ES-I3 (cell line): Measurements from ENCODE around the gene DAZAP1.

ENCODE experiments used
- H3K36me3 ChIP-seq: 2 replicates; pipeline ENCODE4 v1.6.1; 2013; ENCODE audit warnings: mild to moderate bottlenecking, low read length, control low read depth, moderate library complexity; ENCODE audit not compliant: insufficient read depth
- H3K4me1 ChIP-seq: 2 replicates; pipeline ENCODE4 v1.6.1; 2013; ENCODE audit warnings: mild to moderate bottlenecking, control low read depth, low read length; ENCODE audit not compliant: insufficient read depth
- H3K9ac ChIP-seq: 2 replicates; pipeline ENCODE4 v1.6.1; 2013; ENCODE audit warnings: low read depth, mild to moderate bottlenecking, low read length, moderate library complexity
- H3K9me3 ChIP-seq: 2 replicates; pipeline ENCODE4 v1.6.1; 2013; ENCODE audit warnings: mild to moderate bottlenecking, low read length, moderate library complexity; ENCODE audit not compliant: control insufficient read depth, insufficient read depth

DAZAP1 gene

GRCh38 chr19:1408300-1409203, 1.2 kb downstream of the DAZAP1 start:
- no peaks in the 10 kb centered on the region for H3K9me3 ChIP-seq
- peak overlapping the region; percentile 76 for H3K9ac ChIP-seq
- peaks cover 4% of the 10 kb centered on the region; the same call in 1 of the 2 replicates for H3K4me1 ChIP-seq
- no peaks in the 10 kb centered on the region for H3K36me3 ChIP-seq

- Histone ChIP-seq H3K9ac (peak overlapping the region; percentile 76), H3K36me3 (no peaks in the 10 kb centered on the region; the same call in 1 of the 2 replicates), H3K9me3 (no peaks in the 10 kb centered on the region), H3K4me1 (peaks cover 4% of the 10 kb centered on the region; the same call in 1 of the 2 replicates)
These were observed 2.0 kb downstream of the DAZAP1 start for GRCh38 chr19:1409204-1410005.

GRCh38 chr19:1410136-1410786, 2.9 kb downstream of the DAZAP1 start:
- peaks cover 9% of the 10 kb centered on the region; the same call in 1 of the 2 replicates for H3K4me1 ChIP-seq
- no peaks in the 10 kb centered on the region; the same call in 1 of the 2 replicates for H3K36me3 ChIP-seq
- H3K9ac ChIP-seq, result no peak overlapping the region
- no peaks in the 10 kb centered on the region for H3K9me3 ChIP-seq

GRCh38 chr19:1410789-1411188, 3.4 kb downstream of the DAZAP1 start:
- Histone ChIP-seq H3K9ac (no peak overlapping the region), H3K36me3 (no peaks in the 10 kb centered on the region; the same call in 1 of the 2 replicates), H3K4me1 (peaks cover 12% of the 10 kb centered on the region), H3K9me3 (no peaks in the 10 kb centered on the region)

- Histone ChIP-seq H3K36me3 (no peaks in the 10 kb centered on the region; the same call in 1 of the 2 replicates), H3K9ac (no peak overlapping the region), H3K4me1 (peaks cover 20% of the 10 kb centered on the region), H3K9me3 (no peaks in the 10 kb centered on the region)
These were observed 4.1 kb downstream of the DAZAP1 start for GRCh38 chr19:1411255-1412191.

- H3K9ac ChIP-seq, result no peak overlapping the region
- peaks cover 20% of the 10 kb centered on the region for H3K4me1 ChIP-seq
- H3K9me3 ChIP-seq, result no peaks in the 10 kb centered on the region
- H3K36me3 ChIP-seq, result no peaks in the 10 kb centered on the region; the same call in 1 of the 2 replicates
These were observed 5.0 kb downstream of the DAZAP1 start for GRCh38 chr19:1412323-1412923.

GRCh38 chr19:1412995-1413800, 5.8 kb downstream of the DAZAP1 start:
- Histone ChIP-seq H3K36me3 (no peaks in the 10 kb centered on the region; the same call in 1 of the 2 replicates), H3K4me1 (peaks cover 20% of the 10 kb centered on the region), H3K9me3 (no peaks in the 10 kb centered on the region), H3K9ac (no peak overlapping the region)

GRCh38 chr19:1416014-1416841, 8.8 kb downstream of the DAZAP1 start:
- peaks cover 15% of the 10 kb centered on the region for H3K4me1 ChIP-seq
- H3K36me3 ChIP-seq, result peaks cover 2% of the 10 kb centered on the region
- H3K9ac ChIP-seq, result peak overlapping the region; percentile 17; the same call in 1 of the 2 replicates
- H3K9me3 ChIP-seq, result no peaks in the 10 kb centered on the region

GRCh38 chr19:1417145-1417544, 9.8 kb downstream of the DAZAP1 start:
- H3K36me3 ChIP-seq, result peaks cover 2% of the 10 kb centered on the region
- H3K9ac ChIP-seq, result no peak overlapping the region
- H3K9me3 ChIP-seq, result no peaks in the 10 kb centered on the region
- H3K4me1 ChIP-seq, result peaks cover 15% of the 10 kb centered on the region

GRCh38 chr19:1417681-1418495, 10.5 kb downstream of the DAZAP1 start:
- Histone ChIP-seq H3K36me3 (peaks cover 2% of the 10 kb centered on the region), H3K9me3 (no peaks in the 10 kb centered on the region), H3K4me1 (peaks cover 15% of the 10 kb centered on the region), H3K9ac (no peak overlapping the region)

- peaks cover 6% of the 10 kb centered on the region for H3K36me3 ChIP-seq
- peaks cover 15% of the 10 kb centered on the region for H3K4me1 ChIP-seq
- no peaks in the 10 kb centered on the region for H3K9me3 ChIP-seq
- no peak overlapping the region for H3K9ac ChIP-seq
These were observed 11.1 kb downstream of the DAZAP1 start for GRCh38 chr19:1418496-1418775.
